ENCODE data around the gene COX19. TPM values are rescaled to one million over a fixed set of nuclear protein-coding genes. Genes with fewer than 3 reads are reported as not detected.
"Not testable (repeated sequence)": the region's sequence is repeated elsewhere in the genome, so short reads cannot be mapped to it uniquely, and the experiment has no call there.

COX19 gene
- total RNA-seq, 1 donor from 2014 or later: 5.5 TPM

GRCh38 chr7:940599-941408, 34.5 kb downstream of the COX19 start:
- no peak for ATAC-seq

- no peak for ATAC-seq
These were observed 35.5 kb downstream of the COX19 start for GRCh38 chr7:939843-940242.

GRCh38 chr7:938546-939185, 36.7 kb downstream of the COX19 start:
- ATAC-seq: no peak

GRCh38 chr7:937856-938484, 37.4 kb downstream of the COX19 start:
- ATAC-seq: no peak

- peak; percentile 83 for ATAC-seq
These were observed 38.8 kb downstream of the COX19 start for GRCh38 chr7:936386-937054.

GRCh38 chr7:935874-936385, 39.4 kb downstream of the COX19 start:
- ATAC-seq: no peak

- ATAC-seq: no peak
These were observed 40.0 kb downstream of the COX19 start for GRCh38 chr7:935164-935873.

GRCh38 chr7:934469-935163, 40.7 kb downstream of the COX19 start:
- no peak for ATAC-seq

- no peak for ATAC-seq
These were observed 42.7 kb downstream of the COX19 start for GRCh38 chr7:932651-932975.

GRCh38 chr7:931871-932650, 43.3 kb downstream of the COX19 start:
- ATAC-seq: no peak

GRCh38 chr7:930975-931758, 44.2 kb downstream of the COX19 start:
- no peak for ATAC-seq

GRCh38 chr7:929311-929711, 46.0 kb downstream of the COX19 start:
- no peak for ATAC-seq

- ATAC-seq: no peak
These were observed 48.2 kb downstream of the COX19 start for GRCh38 chr7:927031-927671.

GRCh38 chr7:926061-927030, 49.0 kb downstream of the COX19 start:
- ATAC-seq: no peak

- ATAC-seq: no peak
These were observed 49.7 kb downstream of the COX19 start for GRCh38 chr7:925601-926000.

- ATAC-seq: no peak
These were observed 50.7 kb downstream of the COX19 start for GRCh38 chr7:924541-925231.

GRCh38 chr7:924042-924441, 51.3 kb downstream of the COX19 start:
- ATAC-seq: not testable (repeated sequence)

Measured in esophagus mucosa (tissue), 1 donor.